Activated naive CD4-positive, alpha-beta T cell treated with anti-CD3 and anti-CD28 coated beads, Interleukin-2, amount 10 ng/mL, durations not matched to agents 5 hours and 36 hours (primary cell): ENCODE data around the gene KIF2A. TPM values are rescaled to one million over a fixed set of nuclear protein-coding genes. Genes with fewer than 3 reads are reported as not detected.

Experiments
- total RNA-seq, 2 experiments: library from RNA; stranded (reverse); gene quantifications; one replicate each; pipeline ENCODE4 v1.2.3, GENCODE V29; 2021

Gene KIF2A
- 100 to 1,000 TPM; 131 to 135 TPM for total RNA-seq

DNA sequence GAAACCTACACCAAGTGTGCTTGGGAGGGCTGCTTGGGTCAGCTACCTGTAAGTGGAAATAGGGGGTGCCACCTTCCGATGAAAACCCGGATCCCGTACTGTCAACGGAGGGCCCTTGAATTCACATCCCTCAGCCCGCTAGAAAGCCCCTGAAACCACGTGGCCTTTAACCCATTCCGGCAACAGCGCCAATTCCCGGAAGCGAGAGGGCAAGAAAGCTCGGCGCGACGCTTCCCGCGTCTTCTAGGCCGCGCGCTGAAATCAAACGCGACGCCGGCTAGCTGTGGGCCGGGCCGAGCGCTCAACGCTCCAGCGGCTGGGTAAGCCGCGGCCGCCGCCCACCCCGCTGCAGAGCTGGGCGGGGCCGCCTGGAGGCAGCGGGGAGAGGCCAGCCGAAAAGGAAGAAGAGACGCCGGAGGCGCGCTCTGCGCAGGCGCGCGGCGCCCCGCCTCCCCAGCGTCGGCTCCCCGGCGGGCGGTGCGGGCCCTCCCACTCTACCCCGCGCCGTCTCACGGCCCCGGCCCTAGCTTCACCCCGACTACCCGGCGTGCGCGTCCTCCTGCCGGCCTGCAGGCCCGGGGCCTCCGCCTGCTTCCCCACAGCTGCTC is at the start of gene KIF2A:
KIF2A (plus strand) TSS at position 492 of the 608 bp plus-strand sequence. CDS start 267 bp downstream, outside the sequence.

DNA sequence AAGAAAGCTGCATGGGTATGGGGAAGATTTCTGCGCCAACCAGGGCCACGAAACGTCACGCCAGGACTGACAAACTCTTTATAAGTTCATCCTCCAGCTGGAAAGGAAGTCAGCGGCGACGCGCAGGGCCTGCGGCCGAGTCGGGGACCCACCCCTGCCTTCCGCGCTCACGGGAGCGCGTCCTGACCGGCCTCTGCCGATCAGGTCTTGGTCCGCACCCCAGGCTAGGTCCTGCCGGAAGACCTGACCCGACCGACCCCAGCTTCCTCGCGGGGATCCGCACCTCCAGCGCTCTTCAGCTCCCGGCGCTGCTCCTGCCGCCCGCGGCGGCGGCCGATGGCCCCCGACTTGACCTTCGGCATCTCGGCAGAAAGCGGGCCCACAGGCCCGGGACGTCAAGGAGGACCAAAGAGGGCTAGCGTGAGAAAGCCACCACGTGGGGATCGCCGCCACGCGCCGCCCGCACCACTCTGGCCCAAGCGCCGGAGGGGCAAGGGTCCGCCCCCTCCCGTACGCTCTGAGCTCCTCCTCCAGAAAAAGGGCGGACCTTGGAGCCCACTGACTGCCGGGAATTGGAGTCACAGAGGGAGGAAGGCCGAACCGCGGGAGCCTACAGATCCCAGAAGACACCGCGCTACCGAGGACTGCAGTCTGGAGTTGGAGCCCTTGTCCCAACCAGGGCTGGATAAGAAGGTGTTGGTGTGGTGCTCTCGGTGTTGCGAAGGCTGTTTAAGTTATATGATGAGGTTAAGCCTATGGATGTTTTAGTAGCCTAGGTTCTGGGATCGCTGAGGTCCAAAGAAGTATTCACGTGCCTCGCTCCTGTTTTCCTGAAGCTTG is 97.6 kb downstream of the KIF2A start, which contains the start of gene DIMT1:
DIMT1 (minus strand) TSS at position 495 of the 840 bp plus-strand sequence; CDS start at position 362, 133 bp downstream.

DNA sequence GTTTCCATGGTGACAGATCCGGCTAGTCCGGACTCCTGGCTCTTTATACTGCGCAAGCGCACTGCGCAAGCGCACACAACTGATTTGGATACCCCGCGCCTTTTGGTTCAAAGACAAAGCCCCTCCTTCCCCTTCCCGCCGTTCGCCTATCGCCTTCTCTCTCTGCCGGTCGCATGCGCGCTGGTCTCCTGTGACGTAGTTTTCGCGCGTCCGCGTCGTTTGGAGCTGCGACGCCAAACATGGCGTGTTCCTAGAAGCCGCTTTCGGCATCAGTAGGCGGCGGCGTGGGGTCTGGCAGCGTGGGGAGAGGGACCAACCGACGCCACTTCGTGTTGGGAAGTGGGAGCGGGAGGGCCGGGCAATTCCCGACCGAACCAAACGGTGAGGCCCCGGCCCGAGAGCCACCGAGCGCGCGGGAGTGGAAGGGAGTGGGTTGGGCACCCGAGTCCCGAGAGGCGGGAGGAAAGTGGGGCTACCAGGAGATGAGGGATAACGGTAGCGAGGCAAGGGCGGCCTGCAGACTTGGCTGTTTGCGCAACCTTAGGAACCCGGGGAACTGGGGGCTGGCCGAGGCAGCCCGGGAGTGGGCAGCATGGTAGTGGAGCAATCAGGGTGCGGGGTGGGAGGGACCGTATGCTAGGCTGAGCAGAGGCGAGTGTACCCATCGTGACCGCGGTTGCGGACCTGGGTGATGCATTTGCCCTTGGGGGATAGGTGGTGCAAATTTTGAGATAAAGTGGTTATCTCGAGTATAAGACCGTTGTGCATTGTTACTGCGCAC is 106.7 kb downstream of the KIF2A start, which contains the start of gene IPO11:
IPO11 (plus strand) TSS at position 215 of the 781 bp plus-strand sequence. CDS start 24,517 bp downstream, outside the sequence.

Other genes with a start within 250 kb of the KIF2A start
- 10 to 100 TPM; 24.3 to 27.1 TPM for gene DIMT1, start 97.7 kb downstream of the KIF2A start, total RNA-seq
- 10 to 100 TPM; 22.4 to 25.6 TPM for gene IPO11, start 106.6 kb downstream of the KIF2A start, total RNA-seq